ENCODE results near the gene GATAD2A. TPM values are rescaled to one million over a fixed set of nuclear protein-coding genes. Genes with fewer than 3 reads are reported as not detected.

Gene GATAD2A
- total RNA-seq, 4 donors from 2014 or later, result 45.6 to 102 (median 65.7) TPM

GRCh38 chr19:19491321-19492025 is 86.0 kb downstream of the GATAD2A start:
- intact Hi-C loops (cut with DNase I; ENCODE audit: low total_unique reads) (loop anchor here (2.0 kb wide), 1 partner anchor 125 kb away; no protein-coding TSS in a partner anchor), in situ Hi-C loops (cut with MboI; ENCODE audit: low pct_ligation_motif_present in 1 of 4, low pct_unique_long_range_greater_than_20kb in 1 of 4, low sequenced_read_pairs in 3 of 4) (loop anchor here (5.0 to 25.0 kb wide), 4 partner anchors 119 to 304 kb away; partner anchors contain the start of genes BORCS8 (in 1 of the 4) and RFXANK (in 1 of the 4))
- TF ChIP-seq EP300 (IDR thresholded peaks at IDR 0.05; ENCODE audit: low read depth) (no peak), POLR2A (IDR thresholded peaks at IDR 0.05) (no peak), CTCF (IDR thresholded peaks at IDR 0.05) (no peak), POLR2AphosphoS5 (IDR thresholded peaks at IDR 0.05) (no peak)
- H3K36me3 ChIP-seq, result peaks cover 0 to 19% (median 9%) of the 10 kb centered on the region in 4 donors
- H3K27me3 ChIP-seq, result no peaks in the 10 kb centered on the region
- WGBS, 2 donors (ENCODE audit: low coverage in 1 of 2), result 60 to 87% methylated on average over 1 to 11 of the region's 15 CpGs
- no peak for DNase-seq
- no peak overlapping the region for H3K4me3 ChIP-seq
- H3K4me1 ChIP-seq, result peaks cover 15 to 43% (median 38%) of the 10 kb centered on the region in 4 donors
- no peaks in the 10 kb centered on the region for H3K9me3 ChIP-seq
- no peak overlapping the region for H3K27ac ChIP-seq

GRCh38 chr19:19492026-19492610 is 86.6 kb downstream of the GATAD2A start:
- Histone ChIP-seq H3K9me3 (no peaks in the 10 kb centered on the region), H3K4me1 (peaks cover 15 to 36% (median 32%) of the 10 kb centered on the region in 4 donors), H3K27ac (no peak overlapping the region), H3K36me3 (peaks cover 0 to 25% (median 12%) of the 10 kb centered on the region in 4 donors), H3K27me3 (no peaks in the 10 kb centered on the region), H3K4me3 (no peak overlapping the region)
- in situ Hi-C loops (cut with MboI; ENCODE audit: low pct_ligation_motif_present in 1 of 4, low pct_unique_long_range_greater_than_20kb in 1 of 4, low sequenced_read_pairs in 3 of 4) (loop anchor here (5.0 to 25.0 kb wide), 4 partner anchors 120 to 305 kb away; partner anchors contain the start of genes BORCS8 (in 1 of the 4) and RFXANK (in 1 of the 4)), intact Hi-C loops (cut with DNase I; ENCODE audit: low total_unique reads) (loop anchor here (2.0 kb wide), 1 partner anchor 125 kb away; no protein-coding TSS in a partner anchor)
- TF ChIP-seq EP300 (IDR thresholded peaks at IDR 0.05; ENCODE audit: low read depth) (no peak), POLR2A (IDR thresholded peaks at IDR 0.05) (no peak), POLR2AphosphoS5 (IDR thresholded peaks at IDR 0.05) (no peak), CTCF (IDR thresholded peaks at IDR 0.05) (no peak)
- DNase-seq, result no peak
- WGBS, 2 donors (ENCODE audit: low coverage in 1 of 2), result 80 to 87% methylated on average over 1 to 21 of the region's 21 CpGs

GRCh38 chr19:19493841-19494546 is 88.5 kb downstream of the GATAD2A start:
- Histone ChIP-seq H3K9me3 (no peaks in the 10 kb centered on the region), H3K27ac (no peak overlapping the region), H3K27me3 (no peaks in the 10 kb centered on the region), H3K4me3 (no peak overlapping the region), H3K4me1 (peaks cover 11 to 17% (median 14%) of the 10 kb centered on the region in 4 donors), H3K36me3 (peaks cover 0 to 40% (median 14%) of the 10 kb centered on the region in 4 donors)
- 89% methylated on average over 15 of the region's 15 CpGs; no CpG with 5 or more reads in 1 of the 2 donors for WGBS, 2 donors (ENCODE audit: low coverage in 1 of 2)
- DNase-seq, result no peak
- TF ChIP-seq POLR2A (IDR thresholded peaks at IDR 0.05), result no peak
- TF ChIP-seq POLR2AphosphoS5 (IDR thresholded peaks at IDR 0.05), result no peak
- no peak for TF ChIP-seq EP300 (IDR thresholded peaks at IDR 0.05; ENCODE audit: low read depth)
- intact Hi-C loops (cut with DNase I; ENCODE audit: low total_unique reads) (loop anchor here (2.0 kb wide), 1 partner anchor 127 kb away; no protein-coding TSS in a partner anchor), in situ Hi-C loops (cut with MboI; ENCODE audit: low pct_ligation_motif_present in 1 of 4, low pct_unique_long_range_greater_than_20kb in 1 of 4, low sequenced_read_pairs in 3 of 4) (loop anchor here (5.0 to 25.0 kb wide), 4 partner anchors 122 to 307 kb away; partner anchors contain the start of genes BORCS8 (in 1 of the 4) and RFXANK (in 1 of the 4))

- intact Hi-C loops (cut with DNase I; ENCODE audit: low total_unique reads) (no loop called here), in situ Hi-C loops (cut with MboI; ENCODE audit: low pct_ligation_motif_present in 1 of 4, low pct_unique_long_range_greater_than_20kb in 1 of 4, low sequenced_read_pairs in 3 of 4) (loop anchor here in 3 of 4 donors (25.0 kb wide), 2 partner anchors 134 to 309 kb away; partner anchors contain the start of genes BORCS8 (in 1 of the 3) and RFXANK (in 1 of the 3))
- H3K27me3 ChIP-seq, result no peaks in the 10 kb centered on the region
- TF ChIP-seq CTCF (IDR thresholded peaks at IDR 0.05) (no peak), POLR2A (IDR thresholded peaks at IDR 0.05) (no peak), POLR2AphosphoS5 (IDR thresholded peaks at IDR 0.05) (no peak), EP300 (IDR thresholded peaks at IDR 0.05; ENCODE audit: low read depth) (no peak)
- WGBS, 2 donors (ENCODE audit: low coverage in 1 of 2), result 86 to 92% methylated on average over 4 to 30 of the region's 30 CpGs
- peaks cover 0 to 55% (median 14%) of the 10 kb centered on the region in 4 donors for H3K36me3 ChIP-seq
- H3K4me3 ChIP-seq, result no peak overlapping the region
- DNase-seq, result no peak
- no peaks in the 10 kb centered on the region for H3K4me1 ChIP-seq
- no peaks in the 10 kb centered on the region for H3K9me3 ChIP-seq
- H3K27ac ChIP-seq, result no peak overlapping the region
These were observed 90.4 kb downstream of the GATAD2A start for GRCh38 chr19:19495614-19496603.

Data from transverse colon (tissue), 4 donors.